Measurements from ENCODE around the gene DEGS2.

Gene DEGS2

GRCh38 chr14:100138082-100138787 lies 21.2 kb downstream of the DEGS2 start:
- H3K27me3 Mint-ChIP-seq: no peaks in the 10 kb centered on the region
- no peak for DNase-seq (ENCODE audit: low spot score in 2 of 2)
- H3K4me1 Mint-ChIP-seq: peaks cover 5% of the 10 kb centered on the region
- H3K4me3 Mint-ChIP-seq: no peak overlapping the region
- peak overlapping the region; percentile 82 for H3K27ac Mint-ChIP-seq
- H3K36me3 Mint-ChIP-seq: peaks cover 14% of the 10 kb centered on the region
- ATAC-seq (ENCODE audit: low read depth): peak; percentile 81
- no peaks in the 10 kb centered on the region for H3K9me3 Mint-ChIP-seq

DNA sequence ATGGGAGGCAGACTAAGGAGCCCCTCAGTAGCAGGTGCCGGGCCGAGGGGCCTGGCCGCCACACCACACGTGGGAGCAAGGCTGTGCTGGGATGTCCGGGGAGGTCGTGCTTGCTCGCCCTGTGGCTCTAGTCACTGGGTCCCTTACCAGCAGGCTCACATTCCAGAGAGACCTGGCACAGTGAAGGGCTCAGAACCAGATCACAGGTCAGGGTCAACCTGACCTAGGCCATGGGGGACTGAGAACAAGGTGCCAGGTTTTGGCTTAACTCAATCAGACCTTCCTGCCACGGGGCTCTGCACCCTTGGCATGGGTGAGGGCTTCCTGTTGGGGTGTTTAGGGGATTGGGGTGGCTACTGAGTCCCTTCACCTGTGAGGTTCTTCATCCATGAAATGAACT lies 22.3 kb downstream of the DEGS2 start:
- no peaks in the 10 kb centered on the region for H3K9me3 Mint-ChIP-seq
- H3K4me1 Mint-ChIP-seq: peaks cover 5% of the 10 kb centered on the region
- no peak overlapping the region for H3K4me3 Mint-ChIP-seq
- peaks cover 12% of the 10 kb centered on the region for H3K36me3 Mint-ChIP-seq
- no peaks in the 10 kb centered on the region for H3K27me3 Mint-ChIP-seq
- no peak for DNase-seq (ENCODE audit: low spot score in 2 of 2)
- no peak for ATAC-seq (ENCODE audit: low read depth)
- peak overlapping the region; percentile 28 for H3K27ac Mint-ChIP-seq

GRCh38 chr14:100135784-100136183 lies 23.7 kb downstream of the DEGS2 start:
- Mint-ChIP-seq H3K27ac (peak overlapping the region; percentile 6), H3K36me3 (peaks cover 19% of the 10 kb centered on the region)
- no peak for ATAC-seq (ENCODE audit: low read depth)

DNA sequence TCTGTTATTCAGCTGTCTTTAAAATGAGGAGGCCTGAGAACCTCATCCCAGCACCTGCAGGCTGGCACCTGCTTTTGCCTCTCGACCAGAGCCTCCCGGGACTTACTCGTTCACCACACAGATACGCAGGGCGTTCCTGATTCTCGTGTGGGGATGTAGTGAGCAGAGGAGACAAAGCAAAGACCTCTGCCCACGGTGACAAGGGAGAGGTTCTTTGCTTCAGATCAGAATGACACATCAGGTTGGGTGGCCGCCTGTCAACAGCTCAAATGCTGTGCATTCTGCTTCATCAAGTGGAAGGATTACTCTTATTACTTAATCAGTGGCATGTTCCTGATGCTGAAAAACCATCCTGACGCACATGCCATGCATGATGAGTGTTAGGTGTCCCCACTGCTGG lies 24.4 kb downstream of the DEGS2 start:
- no peaks in the 10 kb centered on the region for H3K27me3 Mint-ChIP-seq
- H3K36me3 Mint-ChIP-seq: peaks cover 20% of the 10 kb centered on the region
- H3K27ac Mint-ChIP-seq: peak overlapping the region; percentile 6

More at GRCh38 chr14:100135784-100136183, 23.7 kb downstream of the DEGS2 start:
- H3K4me1 Mint-ChIP-seq: peaks cover 7% of the 10 kb centered on the region
- no peak for DNase-seq (ENCODE audit: low spot score in 2 of 2)
- H3K27me3 Mint-ChIP-seq: no peaks in the 10 kb centered on the region
- no peak overlapping the region for H3K4me3 Mint-ChIP-seq
- no peaks in the 10 kb centered on the region for H3K9me3 Mint-ChIP-seq

GRCh38 chr14:100134586-100134985 lies 24.9 kb downstream of the DEGS2 start:
- Mint-ChIP-seq H3K27ac (no peak overlapping the region), H3K36me3 (peaks cover 22% of the 10 kb centered on the region), H3K9me3 (no peaks in the 10 kb centered on the region), H3K4me1 (peaks cover 8% of the 10 kb centered on the region), H3K4me3 (no peak overlapping the region), H3K27me3 (no peaks in the 10 kb centered on the region)
- no peak for DNase-seq (ENCODE audit: low spot score in 2 of 2)
- no peak for ATAC-seq (ENCODE audit: low read depth)

More for the DNA sequence above, 24.4 kb downstream of the DEGS2 start:
- Mint-ChIP-seq H3K4me1 (peaks cover 8% of the 10 kb centered on the region), H3K4me3 (no peak overlapping the region), H3K9me3 (no peaks in the 10 kb centered on the region)
- ATAC-seq (ENCODE audit: low read depth): no peak
- no peak for DNase-seq (ENCODE audit: low spot score in 2 of 2)

DNA sequence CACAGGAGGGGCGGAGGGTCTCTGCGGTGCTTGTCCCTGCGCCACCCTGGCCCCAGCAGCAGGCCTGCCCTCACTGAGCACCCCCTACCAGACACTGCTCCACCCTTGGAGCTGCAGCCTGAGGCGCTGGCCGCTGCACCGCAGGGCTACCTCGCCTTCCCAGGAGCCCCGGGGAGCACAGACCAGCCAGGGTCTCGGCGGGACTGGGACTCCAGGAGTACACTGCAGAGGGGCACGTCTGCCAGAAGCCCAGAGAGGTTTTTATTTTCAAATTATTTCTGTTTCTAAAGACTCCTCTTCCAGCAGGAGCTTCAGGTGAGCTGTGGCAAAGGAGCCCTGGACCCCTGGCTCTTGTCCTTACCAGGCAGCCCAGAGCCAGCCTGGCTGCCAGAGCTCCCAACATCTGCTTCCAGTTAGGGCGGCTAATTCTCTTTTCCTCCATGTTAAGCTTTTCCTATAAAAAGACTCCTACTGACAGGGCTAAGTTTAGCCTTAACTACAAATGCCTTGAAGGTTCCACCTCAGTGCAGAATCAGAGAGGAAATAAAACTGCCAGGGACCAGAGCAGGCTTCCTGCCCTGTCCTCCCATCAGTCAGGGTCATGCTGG lies 26.4 kb downstream of the DEGS2 start:
- DNase-seq (ENCODE audit: low spot score in 2 of 2) (no peak), ATAC-seq (ENCODE audit: low read depth) (no peak)
- Mint-ChIP-seq H3K9me3 (no peaks in the 10 kb centered on the region), H3K27ac (peak overlapping the region; percentile 67), H3K4me1 (peaks cover 6% of the 10 kb centered on the region), H3K36me3 (peaks cover 17% of the 10 kb centered on the region), H3K27me3 (no peaks in the 10 kb centered on the region), H3K4me3 (no peak overlapping the region)

- Mint-ChIP-seq H3K4me3 (no peak overlapping the region), H3K4me1 (peaks cover 6% of the 10 kb centered on the region), H3K27me3 (no peaks in the 10 kb centered on the region), H3K36me3 (peaks cover 21% of the 10 kb centered on the region), H3K27ac (no peak overlapping the region), H3K9me3 (no peaks in the 10 kb centered on the region)
- no peak for ATAC-seq (ENCODE audit: low read depth)
- no peak for DNase-seq (ENCODE audit: low spot score in 2 of 2)
Observed at GRCh38 chr14:100132161-100132902, 27.1 kb downstream of the DEGS2 start.

DNA sequence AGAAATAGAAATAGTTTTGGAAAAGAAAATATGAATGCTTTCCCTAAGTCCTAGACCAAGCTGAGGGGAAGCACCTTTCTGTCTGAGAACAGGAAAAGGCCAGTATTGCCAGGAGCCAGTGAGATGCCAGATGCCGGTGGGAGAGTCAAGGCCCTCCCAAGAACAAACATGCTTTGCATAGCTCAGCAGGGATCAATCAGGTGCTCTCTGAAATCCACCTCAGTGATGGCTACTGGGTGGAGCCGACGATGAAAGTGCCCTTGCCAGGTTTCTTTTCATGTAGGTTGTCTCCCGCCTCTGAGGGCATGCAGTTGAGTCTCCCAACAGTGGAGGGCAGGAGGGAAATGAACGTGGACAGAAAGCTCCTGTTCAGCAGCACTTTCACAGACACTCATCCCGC lies 28.3 kb downstream of the DEGS2 start:
- Mint-ChIP-seq H3K27me3 (no peaks in the 10 kb centered on the region), H3K9me3 (no peaks in the 10 kb centered on the region), H3K4me3 (no peak overlapping the region), H3K36me3 (peaks cover 21% of the 10 kb centered on the region), H3K27ac (no peak overlapping the region), H3K4me1 (peaks cover 6% of the 10 kb centered on the region)
- no peak for DNase-seq (ENCODE audit: low spot score in 2 of 2)
- no peak for ATAC-seq (ENCODE audit: low read depth)

DNA sequence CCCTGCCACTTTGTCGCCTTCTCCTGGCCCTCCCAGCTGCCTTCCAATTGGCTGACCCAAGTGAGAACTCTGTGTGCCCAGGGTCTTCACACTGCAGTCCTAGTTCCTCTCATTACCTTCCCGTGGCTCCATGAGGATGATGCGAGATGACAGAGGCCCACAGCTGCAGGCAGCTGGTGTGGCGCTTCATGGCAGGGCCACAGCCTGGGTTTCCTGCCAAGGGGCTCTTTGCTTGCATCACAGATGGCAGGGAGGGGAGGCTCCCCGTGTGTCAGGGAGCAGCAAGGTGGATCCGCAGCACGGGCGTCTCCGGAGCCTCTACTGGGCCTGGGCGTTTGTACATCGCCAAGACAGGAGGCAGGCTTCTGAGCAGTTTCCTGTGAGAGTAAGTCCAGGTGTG lies 28.9 kb downstream of the DEGS2 start:
- no peak for ATAC-seq (ENCODE audit: low read depth)
- no peaks in the 10 kb centered on the region for H3K9me3 Mint-ChIP-seq
- H3K27ac Mint-ChIP-seq: no peak overlapping the region
- no peak overlapping the region for H3K4me3 Mint-ChIP-seq
- peaks cover 21% of the 10 kb centered on the region for H3K36me3 Mint-ChIP-seq
- H3K27me3 Mint-ChIP-seq: no peaks in the 10 kb centered on the region
- peaks cover 6% of the 10 kb centered on the region for H3K4me1 Mint-ChIP-seq
- no peak for DNase-seq (ENCODE audit: low spot score in 2 of 2)

DNA sequence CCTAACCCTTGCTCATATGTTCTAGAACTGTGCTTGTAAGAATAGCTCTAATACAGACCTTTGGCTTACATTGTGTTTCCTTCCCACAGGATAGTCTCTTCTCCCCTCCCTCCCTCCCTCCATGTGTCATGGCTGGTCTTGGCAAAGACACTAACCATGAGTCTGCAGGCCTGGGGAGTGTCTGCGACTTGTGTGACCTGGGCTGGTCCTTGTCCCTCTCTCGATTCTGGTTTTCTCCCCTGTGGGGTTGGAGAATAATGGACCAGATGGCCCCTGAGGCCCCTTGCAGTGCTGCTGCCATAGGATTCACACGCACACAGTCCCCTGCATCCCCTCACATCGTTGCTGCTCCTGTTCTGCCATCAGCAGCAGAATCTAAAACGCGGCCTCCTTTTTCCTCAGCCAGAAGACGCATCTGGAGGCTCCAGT lies 30.3 kb downstream of the DEGS2 start:
- Mint-ChIP-seq H3K9me3 (no peaks in the 10 kb centered on the region), H3K4me1 (peaks cover 9% of the 10 kb centered on the region), H3K36me3 (peaks cover 27% of the 10 kb centered on the region), H3K27me3 (no peaks in the 10 kb centered on the region), H3K27ac (no peak overlapping the region), H3K4me3 (no peak overlapping the region)
- ATAC-seq (ENCODE audit: low read depth) (no peak), DNase-seq (ENCODE audit: low spot score in 2 of 2) (no peak)

- Mint-ChIP-seq H3K9me3 (no peaks in the 10 kb centered on the region), H3K4me1 (peaks cover 7% of the 10 kb centered on the region), H3K4me3 (no peak overlapping the region), H3K27ac (no peak overlapping the region), H3K27me3 (no peaks in the 10 kb centered on the region), H3K36me3 (peaks cover 23% of the 10 kb centered on the region)
- ATAC-seq (ENCODE audit: low read depth) (no peak), DNase-seq (ENCODE audit: low spot score in 2 of 2) (no peak)
Observed at GRCh38 chr14:100128688-100129087, 30.8 kb downstream of the DEGS2 start.

- H3K27ac Mint-ChIP-seq: no peak overlapping the region
- H3K4me3 Mint-ChIP-seq: no peak overlapping the region
- H3K4me1 Mint-ChIP-seq: peaks cover 7% of the 10 kb centered on the region
- peaks cover 22% of the 10 kb centered on the region for H3K36me3 Mint-ChIP-seq
- DNase-seq (ENCODE audit: low spot score in 2 of 2) (no peak), ATAC-seq (ENCODE audit: low read depth) (no peak)
- no peaks in the 10 kb centered on the region for H3K9me3 Mint-ChIP-seq
- no peaks in the 10 kb centered on the region for H3K27me3 Mint-ChIP-seq
Observed at GRCh38 chr14:100127853-100128455, 31.5 kb downstream of the DEGS2 start.

DNA sequence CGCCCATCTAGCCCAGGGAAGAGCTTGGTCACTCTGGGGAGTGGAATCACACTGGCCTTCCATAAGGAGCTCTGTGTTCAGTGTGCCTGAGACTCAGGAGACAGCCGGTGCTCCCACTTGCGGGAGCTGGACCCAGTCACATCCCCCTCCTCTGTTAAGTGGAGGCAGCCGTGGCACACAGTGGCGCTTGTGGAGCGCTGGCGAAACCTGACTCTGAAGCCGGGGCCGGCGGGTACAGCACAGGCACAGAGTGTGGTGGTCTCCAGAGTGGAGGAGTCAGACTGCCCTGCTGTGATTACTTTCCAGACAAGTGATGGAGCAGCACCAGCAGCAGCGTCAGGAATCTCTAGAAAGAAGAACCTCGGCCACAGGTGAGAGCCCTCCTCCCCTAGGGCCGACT lies 33.0 kb downstream of the DEGS2 start:
- ATAC-seq (ENCODE audit: low read depth): no peak
- Mint-ChIP-seq H3K27me3 (no peaks in the 10 kb centered on the region), H3K9me3 (no peaks in the 10 kb centered on the region), H3K4me3 (no peak overlapping the region), H3K4me1 (peaks cover 7% of the 10 kb centered on the region), H3K36me3 (peaks cover 20% of the 10 kb centered on the region), H3K27ac (no peak overlapping the region)
- DNase-seq (ENCODE audit: low spot score in 2 of 2): no peak

- no peak overlapping the region for H3K4me3 Mint-ChIP-seq
- H3K4me1 Mint-ChIP-seq: peaks cover 8% of the 10 kb centered on the region
- H3K9me3 Mint-ChIP-seq: no peaks in the 10 kb centered on the region
- peaks cover 17% of the 10 kb centered on the region for H3K36me3 Mint-ChIP-seq
- H3K27ac Mint-ChIP-seq: no peak overlapping the region
- ATAC-seq (ENCODE audit: low read depth): no peak
- no peak for DNase-seq (ENCODE audit: low spot score in 2 of 2)
- no peaks in the 10 kb centered on the region for H3K27me3 Mint-ChIP-seq
Observed at GRCh38 chr14:100124551-100125088, 34.8 kb downstream of the DEGS2 start.
